Measurements from ENCODE around the gene PRSS21.

DNA sequence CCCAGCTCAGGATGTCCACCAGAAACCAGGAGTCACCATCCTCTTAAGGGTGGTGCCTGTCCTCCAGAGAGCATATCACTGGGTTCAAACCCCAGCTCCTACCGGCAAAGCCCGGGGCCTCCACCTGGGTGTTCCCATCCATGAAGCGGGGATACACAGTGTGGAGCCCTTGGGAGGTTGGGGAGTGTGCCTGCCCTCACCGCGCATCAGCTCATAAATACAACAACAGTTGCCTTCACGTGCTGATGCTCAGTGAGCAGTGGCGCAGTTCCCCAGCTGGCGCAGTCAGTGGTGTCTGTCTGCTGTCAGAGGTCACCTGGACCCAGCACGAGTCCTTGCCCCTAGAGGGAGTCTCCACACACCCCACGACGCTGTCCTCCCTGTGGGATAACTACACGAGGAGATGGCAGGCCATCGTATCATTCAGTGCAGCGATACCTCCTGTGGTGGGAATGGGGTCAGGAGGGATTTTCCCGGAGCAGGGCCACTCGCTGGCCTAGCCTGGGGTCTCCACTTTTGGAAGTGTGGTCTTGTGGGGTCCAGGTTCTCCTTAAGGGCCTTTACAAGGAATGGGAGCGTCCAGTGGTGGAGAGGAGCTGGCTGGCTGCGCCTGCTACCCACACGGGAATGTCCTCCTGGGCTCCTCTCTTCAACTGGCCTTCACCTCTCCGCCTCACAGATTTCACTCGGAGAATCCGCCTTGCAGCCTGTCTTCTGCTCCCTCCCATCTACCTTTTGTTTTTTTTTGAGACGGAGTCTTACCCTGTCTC is 37.7 kb upstream of the PRSS21 start:
- TF ChIP-seq, protein P1, sequence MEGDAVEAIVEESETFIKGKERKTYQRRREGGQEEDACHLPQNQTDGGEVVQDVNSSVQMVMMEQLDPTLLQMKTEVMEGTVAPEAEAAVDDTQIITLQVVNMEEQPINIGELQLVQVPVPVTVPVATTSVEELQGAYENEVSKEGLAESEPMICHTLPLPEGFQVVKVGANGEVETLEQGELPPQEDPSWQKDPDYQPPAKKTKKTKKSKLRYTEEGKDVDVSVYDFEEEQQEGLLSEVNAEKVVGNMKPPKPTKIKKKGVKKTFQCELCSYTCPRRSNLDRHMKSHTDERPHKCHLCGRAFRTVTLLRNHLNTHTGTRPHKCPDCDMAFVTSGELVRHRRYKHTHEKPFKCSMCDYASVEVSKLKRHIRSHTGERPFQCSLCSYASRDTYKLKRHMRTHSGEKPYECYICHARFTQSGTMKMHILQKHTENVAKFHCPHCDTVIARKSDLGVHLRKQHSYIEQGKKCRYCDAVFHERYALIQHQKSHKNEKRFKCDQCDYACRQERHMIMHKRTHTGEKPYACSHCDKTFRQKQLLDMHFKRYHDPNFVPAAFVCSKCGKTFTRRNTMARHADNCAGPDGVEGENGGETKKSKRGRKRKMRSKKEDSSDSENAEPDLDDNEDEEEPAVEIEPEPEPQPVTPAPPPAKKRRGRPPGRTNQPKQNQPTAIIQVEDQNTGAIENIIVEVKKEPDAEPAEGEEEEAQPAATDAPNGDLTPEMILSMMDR (IDR thresholded peaks at IDR 0.05; ENCODE audit: low read depth, low read length, poor library complexity, severe bottlenecking) = no peak
- no peak for TF ChIP-seq EZH2phosphoT487 (IDR thresholded peaks at IDR 0.05; ENCODE audit: borderline replicate concordance, low read length)

Data from DOHH2 (cell line).